Measurements from ENCODE around the gene FASN.

FASN gene

GRCh38 chr17:82037092-82037888 is 60.7 kb downstream of the FASN start, which contains the start of gene DCXR:
Gene DCXR (minus strand): TSS chr17:82037697. CDS start chr17:82037682, 15 bp downstream.
- DNase-seq, result peak; percentile 98

- no peak for DNase-seq
Measured at GRCh38 chr17:82036634-82037091, 61.4 kb downstream of the FASN start.

- no peak for DNase-seq
Measured at GRCh38 chr17:82035956-82036633, 61.9 kb downstream of the FASN start.

- DNase-seq, result no peak
Measured at GRCh38 chr17:82035488-82035887, 62.5 kb downstream of the FASN start.

- DNase-seq, result no peak
Measured at GRCh38 chr17:82034371-82035011, 63.5 kb downstream of the FASN start.

- no peak for DNase-seq
Measured at GRCh38 chr17:82033359-82034085, 64.5 kb downstream of the FASN start.

GRCh38 chr17:82031885-82032627 is 66.0 kb downstream of the FASN start:
- DNase-seq, result no peak

GRCh38 chr17:82031303-82031884 is 66.6 kb downstream of the FASN start, which contains the start of gene RAC3:
Gene RAC3 (plus strand): TSS chr17:82031678. CDS start chr17:82031762, 84 bp downstream.
- DNase-seq, result peak in 1 of 2 experiments; percentile 65

GRCh38 chr17:82030470-82031302 is 67.3 kb downstream of the FASN start:
- DNase-seq, result peak; percentile 47 to 87

GRCh38 chr17:82029990-82030469 is 68.0 kb downstream of the FASN start:
- DNase-seq, result no peak

- DNase-seq, result peak; percentile 38 to 93
Measured at GRCh38 chr17:82029391-82029790, 68.6 kb downstream of the FASN start.

GRCh38 chr17:82028966-82029365 is 69.1 kb downstream of the FASN start:
- no peak for DNase-seq
